ENCODE data around the gene ADGRF1. TPM values are rescaled to one million over a fixed set of nuclear protein-coding genes. Genes with fewer than 3 reads are reported as not detected.

The ADGRF1 gene
- total and polyA plus RNA-seq, 8 donors, result under 0.01 to 13.0 (median 2.0) TPM; not detected in 1

DNA sequence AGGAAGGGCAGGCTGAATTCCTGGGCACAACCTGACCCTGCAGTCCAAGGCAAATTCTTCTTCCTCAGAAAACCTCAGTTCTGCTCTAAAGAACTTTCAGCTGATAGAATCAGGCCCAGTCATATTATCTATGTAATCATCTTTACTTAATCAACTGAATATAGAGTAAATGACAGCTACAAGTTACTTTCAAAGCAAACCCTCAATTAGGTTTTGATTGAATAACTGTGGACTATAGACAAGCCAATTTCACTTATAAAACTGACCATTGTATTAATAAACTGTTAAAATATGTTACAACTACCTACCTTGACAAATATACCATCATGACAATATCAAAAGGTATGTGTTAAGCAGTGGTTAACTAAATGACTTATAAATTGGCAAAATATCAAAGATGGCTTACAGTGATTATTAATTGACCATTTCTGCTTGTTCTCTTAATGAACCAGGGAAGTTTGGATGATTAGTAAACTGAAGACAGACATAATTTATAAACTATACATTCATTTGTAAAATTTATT is 74.2 kb downstream of the ADGRF1 start:
- H3K27ac ChIP-seq, result no peak overlapping the region
- TF ChIP-seq, protein P1, sequence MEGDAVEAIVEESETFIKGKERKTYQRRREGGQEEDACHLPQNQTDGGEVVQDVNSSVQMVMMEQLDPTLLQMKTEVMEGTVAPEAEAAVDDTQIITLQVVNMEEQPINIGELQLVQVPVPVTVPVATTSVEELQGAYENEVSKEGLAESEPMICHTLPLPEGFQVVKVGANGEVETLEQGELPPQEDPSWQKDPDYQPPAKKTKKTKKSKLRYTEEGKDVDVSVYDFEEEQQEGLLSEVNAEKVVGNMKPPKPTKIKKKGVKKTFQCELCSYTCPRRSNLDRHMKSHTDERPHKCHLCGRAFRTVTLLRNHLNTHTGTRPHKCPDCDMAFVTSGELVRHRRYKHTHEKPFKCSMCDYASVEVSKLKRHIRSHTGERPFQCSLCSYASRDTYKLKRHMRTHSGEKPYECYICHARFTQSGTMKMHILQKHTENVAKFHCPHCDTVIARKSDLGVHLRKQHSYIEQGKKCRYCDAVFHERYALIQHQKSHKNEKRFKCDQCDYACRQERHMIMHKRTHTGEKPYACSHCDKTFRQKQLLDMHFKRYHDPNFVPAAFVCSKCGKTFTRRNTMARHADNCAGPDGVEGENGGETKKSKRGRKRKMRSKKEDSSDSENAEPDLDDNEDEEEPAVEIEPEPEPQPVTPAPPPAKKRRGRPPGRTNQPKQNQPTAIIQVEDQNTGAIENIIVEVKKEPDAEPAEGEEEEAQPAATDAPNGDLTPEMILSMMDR (IDR thresholded peaks at IDR 0.05), result no peak
- TF ChIP-seq POLR2A (IDR thresholded peaks at IDR 0.05) (no peak), POLR2AphosphoS5 (IDR thresholded peaks at IDR 0.05) (no peak), EP300 (IDR thresholded peaks at IDR 0.05) (no peak)
- no peak overlapping the region for H3K4me3 ChIP-seq
- no peak for DNase-seq
- no peaks in the 10 kb centered on the region for H3K4me1 ChIP-seq
- H3K27me3 ChIP-seq, result no peaks in the 10 kb centered on the region
- intact Hi-C loops (cut with DNase I; ENCODE audit: low total_unique reads), result no loop called here
- H3K36me3 ChIP-seq, result no peaks in the 10 kb centered on the region
- H3K9me3 ChIP-seq, result no peaks in the 10 kb centered on the region

DNA sequence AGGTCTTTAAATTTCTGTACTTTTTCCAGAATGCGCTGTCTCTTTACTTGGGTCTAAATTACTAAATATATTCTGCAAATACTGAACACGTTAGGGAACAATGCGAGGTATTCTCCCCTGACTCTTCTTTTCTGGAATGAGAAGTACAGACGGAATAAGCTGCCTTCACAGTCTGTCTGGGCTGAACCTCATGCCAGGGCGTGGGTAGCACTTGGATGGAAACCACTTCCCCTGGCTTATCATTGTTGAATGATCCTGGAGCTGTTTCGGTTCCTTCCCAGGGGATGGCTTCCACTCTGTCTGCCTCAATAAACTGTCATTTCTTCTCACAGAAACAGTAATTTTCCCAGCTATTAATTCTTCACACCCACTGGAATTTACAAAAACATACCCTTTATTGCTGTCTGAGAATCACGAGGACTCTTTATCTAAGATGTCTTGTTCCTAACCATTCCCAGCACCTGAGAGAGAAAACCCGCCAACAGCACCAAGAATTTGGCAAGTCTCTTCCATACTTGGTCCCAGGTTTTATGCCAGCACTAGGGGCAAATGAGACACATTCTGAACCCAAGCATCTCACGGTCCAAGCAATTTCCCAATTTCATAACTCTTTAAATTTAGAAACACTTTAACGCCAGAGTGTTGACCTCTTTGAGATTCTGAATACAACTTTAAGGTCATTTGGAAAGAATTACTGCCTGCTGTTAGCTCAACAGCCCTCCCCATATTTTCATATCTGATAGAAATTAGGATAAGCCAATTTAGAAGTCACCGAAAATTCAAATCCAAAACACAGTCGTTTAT is 77.2 kb downstream of the ADGRF1 start:
- Histone ChIP-seq H3K27ac (no peak overlapping the region), H3K4me3 (no peak overlapping the region), H3K4me1 (no peaks in the 10 kb centered on the region), H3K9me3 (no peaks in the 10 kb centered on the region), H3K27me3 (no peaks in the 10 kb centered on the region), H3K36me3 (no peaks in the 10 kb centered on the region)
- intact Hi-C loops (cut with DNase I; ENCODE audit: low total_unique reads), result no loop called here
- TF ChIP-seq POLR2A (IDR thresholded peaks at IDR 0.05), result no peak
- TF ChIP-seq POLR2AphosphoS5 (IDR thresholded peaks at IDR 0.05), result no peak
- no peak for TF ChIP-seq EP300 (IDR thresholded peaks at IDR 0.05)
- TF ChIP-seq, protein P1 (IDR thresholded peaks at IDR 0.05), result no peak
- 72 to 87% (median 79%) methylated on average over 12 of the region's 12 CpGs for WGBS, 5 donors
- no peak for DNase-seq

DNA sequence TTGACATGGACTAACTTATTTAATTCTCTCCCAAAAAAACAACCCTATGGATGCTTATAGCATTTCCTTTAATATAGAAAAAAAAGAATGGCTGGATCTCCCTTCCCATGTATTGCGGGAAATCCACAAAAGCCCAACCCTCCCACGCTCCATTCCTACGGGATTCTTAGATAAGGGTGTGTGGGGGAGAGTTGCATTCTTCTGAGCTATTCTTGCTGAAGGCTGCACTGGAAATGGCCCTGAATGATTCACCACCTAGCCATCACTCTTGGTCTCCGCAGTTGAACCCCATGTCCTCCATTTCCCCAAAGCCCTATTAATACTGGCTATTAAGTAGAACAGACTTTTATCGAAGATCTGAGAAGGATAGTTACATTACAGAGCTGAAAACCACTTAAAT is 78.5 kb downstream of the ADGRF1 start:
- TF ChIP-seq EP300 (IDR thresholded peaks at IDR 0.05), result no peak
- TF ChIP-seq, protein P1 (IDR thresholded peaks at IDR 0.05), result no peak
- WGBS, 5 donors, result 65 to 88% (median 85%) methylated on average over 5 of the region's 5 CpGs
- Histone ChIP-seq H3K4me3 (no peak overlapping the region), H3K36me3 (no peaks in the 10 kb centered on the region), H3K27me3 (no peaks in the 10 kb centered on the region), H3K27ac (no peak overlapping the region), H3K4me1 (no peaks in the 10 kb centered on the region), H3K9me3 (no peaks in the 10 kb centered on the region)
- intact Hi-C loops (cut with DNase I; ENCODE audit: low total_unique reads), result no loop called here
- no peak for DNase-seq

DNA sequence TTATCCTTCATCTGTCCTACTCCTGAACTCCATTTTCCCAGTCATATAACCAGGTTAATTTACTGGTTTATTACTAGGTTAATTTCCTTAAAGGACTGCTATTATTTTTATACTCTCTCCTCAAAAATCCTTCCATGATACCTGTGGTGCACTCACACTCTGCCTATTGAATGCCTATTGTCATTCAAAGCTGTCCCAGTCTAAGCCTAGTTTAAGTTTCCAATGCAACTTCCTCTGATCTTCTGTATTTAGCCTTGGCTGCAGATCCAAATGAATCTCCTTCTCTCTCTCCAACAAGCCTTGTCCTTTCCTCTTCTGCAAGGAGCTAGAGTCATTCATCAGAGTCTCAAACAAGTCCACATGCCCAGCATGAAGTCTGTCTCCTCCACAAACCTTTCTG is 79.1 kb downstream of the ADGRF1 start:
- H3K4me1 ChIP-seq, result no peaks in the 10 kb centered on the region
- no peaks in the 10 kb centered on the region for H3K9me3 ChIP-seq
- no peaks in the 10 kb centered on the region for H3K27me3 ChIP-seq
- no peak overlapping the region for H3K27ac ChIP-seq
- no peaks in the 10 kb centered on the region for H3K36me3 ChIP-seq
- no peak overlapping the region for H3K4me3 ChIP-seq
- intact Hi-C loops (cut with DNase I; ENCODE audit: low total_unique reads), result no loop called here
- DNase-seq, result no peak
- TF ChIP-seq, protein P1 (IDR thresholded peaks at IDR 0.05), result no peak
- TF ChIP-seq POLR2A (IDR thresholded peaks at IDR 0.05) (no peak), POLR2AphosphoS5 (IDR thresholded peaks at IDR 0.05) (no peak), EP300 (IDR thresholded peaks at IDR 0.05) (no peak)

Data from stomach (tissue), 9 donors.